Activated CD8-positive, alpha-beta memory T cell treated with anti-CD3 and anti-CD28 coated beads, Interleukin-2, amount 50 U/mL, for 1 hour (primary cell): Measurements from ENCODE around the gene GPR62.
"Not testable (repeated sequence)": the region's sequence is repeated elsewhere in the genome, so short reads cannot be mapped to it uniquely, and the experiment has no call there.

Source experiments
- DNase-seq: peaks from one replicate; pipeline ENCODE4 v3.0.0-alpha.2; 2020; ENCODE audit errors: extremely low read depth

GPR62 gene

DNA sequence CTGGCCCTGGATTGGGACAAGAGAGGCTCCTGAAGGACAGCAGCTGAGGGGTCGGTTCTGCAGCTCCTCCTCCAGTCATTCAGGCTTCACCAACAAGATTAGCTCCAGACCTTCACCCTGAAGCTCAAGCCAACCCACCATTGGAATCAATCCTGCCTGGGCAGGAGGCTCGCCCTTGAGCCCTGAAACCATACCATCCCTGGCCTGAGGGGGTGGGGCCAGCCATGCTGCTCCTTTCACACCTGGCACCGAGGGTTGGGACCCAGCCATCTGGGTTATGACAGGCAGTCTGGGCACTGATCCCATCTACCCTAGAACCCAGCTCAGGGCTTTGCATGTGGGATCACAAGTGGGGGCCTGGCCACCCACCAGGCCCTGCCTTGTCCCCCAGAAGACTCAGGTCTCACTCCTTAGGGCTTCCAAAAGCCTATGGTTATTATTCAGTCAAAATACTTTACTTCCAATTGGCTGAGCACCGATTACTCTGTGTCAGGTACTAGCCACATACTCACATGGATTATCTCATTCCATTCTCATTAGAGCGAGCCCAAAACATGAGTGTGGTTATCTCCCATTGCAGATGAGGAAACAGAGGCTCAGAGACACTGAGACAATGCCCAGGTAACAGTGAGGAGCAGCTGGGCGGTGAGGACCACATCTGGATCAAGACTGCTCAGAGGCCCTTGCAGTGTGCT is 15.6 kb downstream of the GPR62 start:
- no peak for DNase-seq

DNA sequence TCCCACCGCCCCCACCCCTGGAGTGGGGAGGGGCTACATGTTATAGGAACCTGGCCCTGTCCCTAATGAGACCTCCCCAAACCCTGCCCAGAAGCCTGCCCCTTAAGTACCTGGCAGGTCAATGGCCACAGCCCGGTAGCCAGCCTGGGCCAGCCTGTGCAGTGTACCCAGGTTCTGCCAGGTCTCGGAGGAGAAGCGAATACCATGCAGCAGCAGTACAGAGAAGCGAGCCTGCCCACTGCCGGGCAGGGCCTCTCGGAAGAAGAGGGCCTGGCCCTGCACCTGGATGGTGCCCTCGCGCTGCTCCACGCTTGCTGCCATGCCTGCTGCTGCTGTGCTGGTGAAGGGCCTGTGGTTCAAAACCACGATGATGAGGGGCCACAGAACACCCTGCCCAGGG is 16.2 kb downstream of the GPR62 start:
- DNase-seq: no peak

- no peak for DNase-seq
Measured at GRCh38 chr3:51974277-51974962, 19.2 kb downstream of the GPR62 start.

GRCh38 chr3:51974963-51975851 is 20.0 kb downstream of the GPR62 start, which contains the start of gene ABHD14A:
TSS of gene ABHD14A (plus strand) at chr3:51975064. CDS start at chr3:51975136, 72 bp downstream.
- no peak for DNase-seq

- DNase-seq: no peak
Measured at GRCh38 chr3:51975852-51976549, 20.8 kb downstream of the GPR62 start.

DNA sequence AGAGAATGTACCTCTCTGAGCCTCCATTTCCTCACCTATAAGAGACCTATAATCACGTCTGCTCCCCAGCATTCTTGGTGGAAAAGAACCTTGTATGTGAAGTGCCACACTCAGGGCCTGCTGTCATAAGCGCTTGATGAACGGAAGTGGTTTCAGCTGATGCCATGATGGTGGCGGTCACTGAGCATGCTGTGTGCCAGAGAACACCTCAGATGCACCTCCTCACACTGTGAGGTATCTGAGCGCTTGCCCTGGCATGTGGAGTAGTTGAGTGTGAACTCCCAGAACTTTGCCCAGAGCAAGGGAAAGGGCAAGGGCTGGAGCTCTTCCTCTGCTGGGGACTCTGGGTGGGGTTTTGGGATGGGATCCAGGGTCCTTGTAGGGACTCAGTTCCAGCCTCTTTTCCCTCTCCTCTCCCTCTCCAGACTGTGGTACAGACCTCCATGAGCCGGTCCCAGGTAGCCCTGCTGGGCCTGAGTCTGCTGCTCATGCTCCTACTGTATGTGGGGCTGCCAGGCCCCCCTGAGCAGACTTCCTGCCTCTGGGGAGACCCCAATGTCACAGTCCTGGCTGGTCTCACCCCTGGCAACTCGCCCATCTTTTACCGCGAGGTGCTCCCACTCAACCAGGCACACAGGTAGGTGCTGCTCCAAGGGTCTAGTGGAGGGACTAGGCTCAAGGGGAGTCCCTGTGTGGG is 22.4 kb downstream of the GPR62 start:
- no peak for DNase-seq

DNA sequence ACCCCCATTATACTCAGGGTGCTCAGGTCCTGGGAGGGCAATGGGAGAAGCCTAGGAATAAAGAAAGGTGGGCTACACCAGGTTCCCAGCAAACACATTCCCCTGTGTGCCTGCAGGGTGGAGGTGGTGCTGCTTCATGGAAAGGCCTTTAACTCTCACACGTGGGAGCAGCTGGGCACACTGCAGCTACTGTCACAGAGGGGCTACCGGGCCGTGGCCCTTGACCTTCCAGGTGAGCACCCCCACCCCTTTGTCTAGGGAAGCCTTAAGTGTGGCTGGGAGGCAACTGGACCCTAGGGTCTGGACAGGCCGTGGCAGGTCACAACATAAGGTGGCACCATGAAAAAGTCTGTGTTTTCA is 22.9 kb downstream of the GPR62 start:
- DNase-seq: no peak

- no peak for DNase-seq
Measured at GRCh38 chr3:51980253-51980652, 25.1 kb downstream of the GPR62 start.

DNA sequence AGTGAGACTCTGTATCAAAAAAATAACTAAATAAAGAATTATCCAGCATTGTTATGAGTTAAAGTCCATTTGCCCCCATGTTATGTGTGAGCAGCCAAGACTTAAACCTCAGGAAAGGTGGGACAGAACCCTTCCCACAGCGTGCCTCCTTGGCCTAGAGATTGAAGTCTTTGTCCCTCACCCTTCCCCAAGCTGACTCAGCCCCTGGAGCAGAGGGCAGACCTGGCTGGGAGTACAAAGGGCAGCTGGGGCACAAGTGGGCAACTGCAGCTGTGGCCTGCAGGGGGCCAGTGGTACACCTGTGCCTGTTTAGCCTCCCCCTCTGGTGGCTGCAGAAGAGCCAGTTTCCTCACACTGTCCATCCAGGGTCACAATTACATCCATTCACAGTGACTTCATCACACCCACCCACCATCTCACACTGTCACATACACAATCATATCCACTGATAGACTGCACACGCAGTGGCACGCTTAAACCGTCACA is 27.2 kb downstream of the GPR62 start:
- no peak for DNase-seq

- no peak for DNase-seq
Measured at GRCh38 chr3:51982838-51983577, 27.8 kb downstream of the GPR62 start, which contains the start of gene ACY1. TSS of gene ACY1 (plus strand) at chr3:51983535. CDS start at chr3:51984065, 530 bp downstream.

DNA sequence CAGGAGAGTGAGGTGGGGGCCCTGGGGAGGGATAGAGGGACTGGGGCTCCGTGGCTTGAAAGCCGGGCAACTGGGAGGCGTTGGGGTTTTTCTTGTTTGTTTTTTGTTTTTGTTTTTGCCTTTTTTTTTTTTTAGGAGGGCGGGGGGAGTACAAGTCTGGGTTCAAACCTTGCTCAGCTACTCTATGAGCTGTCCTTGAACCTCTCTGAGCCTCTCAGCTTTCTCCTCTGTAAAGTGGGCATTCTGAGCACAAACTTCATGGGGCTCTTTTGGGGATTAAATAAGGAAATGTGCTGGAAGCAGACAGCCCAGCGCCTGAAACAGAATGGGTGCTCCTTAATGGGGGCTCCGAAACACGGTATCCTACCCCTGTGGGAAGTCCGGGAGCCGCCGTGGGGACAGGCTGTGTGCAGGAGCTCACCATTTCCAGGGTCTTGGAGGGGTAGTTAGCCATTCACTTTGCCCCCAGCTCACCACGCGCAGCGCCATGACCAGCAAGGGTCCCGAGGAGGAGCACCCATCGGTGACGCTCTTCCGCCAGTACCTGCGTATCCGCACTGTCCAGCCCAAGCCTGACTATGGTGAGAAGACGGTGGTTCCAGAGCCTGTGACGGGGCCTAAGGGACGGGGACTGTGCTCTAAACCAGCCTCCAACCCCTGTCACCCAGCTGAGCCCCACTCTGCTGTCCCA is 28.5 kb downstream of the GPR62 start:
- no peak for DNase-seq

DNA sequence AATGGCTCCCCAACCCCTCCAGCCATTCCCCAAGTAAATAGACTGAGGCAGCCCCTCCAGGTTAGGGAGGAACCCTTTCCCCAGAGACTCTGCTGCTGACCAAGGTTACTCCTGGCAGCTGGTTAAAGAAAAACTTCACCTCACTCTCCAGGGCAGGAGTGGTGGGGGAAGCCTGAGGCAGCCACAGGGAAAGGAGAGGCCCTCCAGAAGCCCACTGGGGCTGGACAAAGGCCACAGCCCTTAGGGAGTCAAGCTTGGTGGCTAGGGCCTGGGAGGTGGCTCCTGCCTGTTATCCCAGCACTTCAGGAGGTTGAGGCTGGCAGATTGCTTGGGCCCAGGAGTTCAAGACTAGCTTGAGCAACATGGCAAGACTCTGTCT is 29.1 kb downstream of the GPR62 start:
- DNase-seq: no peak

- no peak for DNase-seq
Measured at GRCh38 chr3:51985063-51985462, 29.9 kb downstream of the GPR62 start.

GRCh38 chr3:51986010-51986947 is 31.1 kb downstream of the GPR62 start:
- no peak for DNase-seq

DNA sequence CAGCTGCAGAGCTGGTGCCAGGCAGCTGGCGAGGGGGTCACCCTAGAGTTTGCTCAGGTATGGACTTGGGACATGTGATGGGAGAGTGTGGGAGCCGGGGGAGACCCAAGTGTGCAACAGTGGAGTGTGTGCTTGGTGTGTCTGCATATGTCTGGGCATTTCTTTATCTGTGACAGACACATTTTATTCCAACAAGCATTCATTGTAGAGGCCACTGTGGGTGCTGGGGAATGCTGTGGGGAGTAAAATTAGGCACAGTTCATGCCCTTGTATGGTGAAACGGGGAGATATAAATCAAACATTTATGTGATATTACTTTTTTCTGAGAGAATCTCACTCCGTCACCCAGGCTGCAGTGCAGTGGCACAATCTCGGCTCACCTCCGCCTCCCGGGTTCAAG is 32.4 kb downstream of the GPR62 start:
- DNase-seq: no peak

DNA sequence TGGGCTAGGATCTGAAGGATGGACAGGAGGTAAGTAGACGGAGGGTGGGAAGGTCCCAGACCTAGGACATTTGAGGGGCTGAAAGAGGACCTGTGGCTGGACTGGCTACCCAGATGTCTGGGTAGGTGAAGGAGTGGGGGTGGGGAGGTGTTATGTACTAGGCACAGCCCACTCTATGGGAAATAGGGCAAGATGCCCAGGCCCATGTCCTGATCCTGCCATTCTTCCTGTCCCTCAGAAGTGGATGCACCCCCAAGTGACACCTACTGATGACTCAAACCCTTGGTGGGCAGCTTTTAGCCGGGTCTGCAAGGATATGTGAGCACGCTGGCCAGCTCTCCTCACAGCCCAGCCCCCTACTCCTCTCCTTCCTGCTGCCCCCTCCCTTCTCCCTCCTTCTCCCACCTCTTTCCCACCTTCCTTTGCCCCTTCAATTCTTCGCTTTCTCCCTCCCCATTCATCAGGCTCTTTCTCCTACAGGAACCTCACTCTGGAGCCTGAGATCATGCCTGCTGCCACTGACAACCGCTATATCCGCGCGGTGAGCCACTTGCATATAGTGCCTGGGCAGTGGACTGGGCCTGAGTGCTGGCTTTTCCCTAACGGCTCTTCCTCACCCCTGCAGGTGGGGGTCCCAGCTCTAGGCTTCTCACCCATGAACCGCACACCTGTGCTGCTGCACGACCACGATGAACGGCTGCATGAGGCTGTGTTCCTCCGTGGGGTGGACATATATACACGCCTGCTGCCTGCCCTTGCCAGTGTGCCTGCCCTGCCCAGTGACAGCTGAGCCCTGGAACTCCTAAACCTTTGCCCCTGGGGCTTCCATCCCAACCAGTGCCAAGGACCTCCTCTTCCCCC is 33.3 kb downstream of the GPR62 start:
- DNase-seq: no peak

DNA sequence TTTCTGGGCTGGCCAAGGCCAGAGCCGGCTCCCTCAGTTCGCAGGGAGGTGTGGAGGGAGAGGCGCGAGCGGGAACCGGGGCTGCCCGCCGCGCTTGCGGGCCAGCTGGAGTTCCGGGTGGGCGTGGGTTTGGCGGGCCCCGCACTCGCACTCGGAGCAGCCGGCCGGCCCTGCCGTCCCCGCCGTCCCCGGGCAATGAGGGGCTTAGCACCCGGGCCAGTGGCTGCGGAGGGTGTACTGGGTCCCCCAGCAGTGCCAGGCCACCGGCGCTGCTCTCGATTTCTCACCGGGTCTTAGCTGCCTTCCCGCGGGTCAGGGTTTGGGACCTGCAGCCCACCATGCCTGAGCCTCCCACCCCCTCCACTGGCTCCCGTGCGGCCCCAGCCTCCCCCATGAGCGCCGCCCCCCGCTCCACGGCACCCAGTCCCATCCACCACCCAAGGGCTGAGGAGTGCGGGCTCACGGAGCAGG is 35.4 kb downstream of the GPR62 start:
- DNase-seq: not testable (repeated sequence)
